Activated T-cell treated with anti-CD3 and anti-CD28 coated beads for 1 hour (primary cell): ENCODE data around the gene LY6G5B.

Source experiments
- DNase-seq: peaks from one replicate; pipeline ENCODE4 v3.0.0-alpha.2; 2020; ENCODE audit warnings: low read depth

LY6G5B gene

DNA sequence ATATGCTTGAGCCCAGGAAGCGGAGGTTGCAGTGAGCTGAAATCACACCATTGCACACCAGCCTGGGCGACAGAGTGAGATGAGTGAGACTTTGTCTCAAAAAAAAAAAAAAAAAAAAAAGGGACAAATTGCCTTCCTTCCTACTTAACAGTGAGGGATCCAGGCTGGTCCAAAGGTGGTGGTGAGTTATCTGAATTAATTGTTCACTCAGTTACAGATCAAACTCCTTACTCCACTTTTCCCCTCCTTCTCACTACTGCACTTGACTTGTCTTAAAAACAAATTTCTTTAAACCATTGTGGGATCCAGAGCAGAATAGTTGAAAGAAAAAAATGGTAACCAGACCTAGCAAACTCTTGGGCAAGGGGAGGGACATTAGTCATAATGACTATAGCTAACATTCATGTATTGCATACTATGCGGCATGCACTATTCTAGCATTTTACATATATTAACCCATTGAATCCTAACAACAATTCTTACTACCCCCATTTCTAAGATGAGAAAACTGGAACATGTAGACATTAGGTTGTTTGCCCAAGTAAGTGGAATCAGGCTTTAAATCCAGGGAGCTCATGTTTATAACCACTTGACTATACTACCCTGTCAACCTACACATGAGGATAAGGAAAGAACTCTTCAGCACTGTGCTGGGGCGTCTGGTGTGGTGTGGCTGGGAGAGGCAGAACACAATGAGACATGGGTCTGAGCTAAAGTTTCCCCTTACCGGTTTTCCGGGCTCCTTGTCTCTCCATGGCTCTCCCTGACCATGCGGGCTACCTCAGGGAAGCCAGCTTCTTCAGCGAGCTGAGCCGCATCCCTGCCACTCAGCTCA lies 6.4 kb upstream of the LY6G5B start:
- DNase-seq, result no peak

DNA sequence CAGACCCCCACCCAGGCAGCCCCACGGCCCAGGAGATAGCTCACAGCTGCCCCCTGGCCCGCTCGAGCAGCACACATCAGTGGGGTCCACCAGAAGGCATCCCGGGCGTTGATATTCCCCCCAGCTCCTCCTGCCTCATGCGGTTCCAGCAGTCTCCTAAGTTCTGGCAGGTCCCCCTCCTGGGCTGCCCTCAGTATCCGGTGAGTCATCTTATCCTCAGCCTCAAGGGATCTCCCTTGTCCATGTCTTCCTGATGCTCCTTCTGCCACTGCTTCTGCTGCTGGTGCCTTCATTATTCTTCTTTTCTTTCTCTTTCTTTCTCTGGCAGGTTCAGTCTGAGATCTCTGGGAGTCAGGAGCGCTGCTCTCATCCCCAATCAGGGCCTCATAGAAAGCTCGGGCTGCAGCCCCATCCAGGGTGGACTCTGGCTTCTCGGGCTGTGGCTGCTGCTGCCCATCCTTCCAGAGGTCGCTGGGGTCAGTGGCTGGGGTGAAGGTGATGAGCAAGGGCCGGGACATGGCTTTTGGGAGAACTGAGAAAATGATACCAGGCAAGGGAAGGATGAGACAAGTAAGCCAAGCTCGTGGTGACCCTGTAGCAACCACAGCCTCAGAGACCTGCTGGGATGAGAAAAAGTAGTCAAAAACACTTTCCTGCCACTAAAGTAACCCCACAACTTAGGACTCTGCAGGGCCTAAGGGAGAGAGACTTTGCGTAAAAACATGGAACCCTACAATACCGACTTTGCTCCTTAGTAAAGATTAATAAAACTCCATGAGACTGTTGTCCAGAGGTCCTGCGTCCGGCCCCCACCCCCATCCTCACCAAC lies 5.6 kb upstream of the LY6G5B start:
- no peak for DNase-seq

DNA sequence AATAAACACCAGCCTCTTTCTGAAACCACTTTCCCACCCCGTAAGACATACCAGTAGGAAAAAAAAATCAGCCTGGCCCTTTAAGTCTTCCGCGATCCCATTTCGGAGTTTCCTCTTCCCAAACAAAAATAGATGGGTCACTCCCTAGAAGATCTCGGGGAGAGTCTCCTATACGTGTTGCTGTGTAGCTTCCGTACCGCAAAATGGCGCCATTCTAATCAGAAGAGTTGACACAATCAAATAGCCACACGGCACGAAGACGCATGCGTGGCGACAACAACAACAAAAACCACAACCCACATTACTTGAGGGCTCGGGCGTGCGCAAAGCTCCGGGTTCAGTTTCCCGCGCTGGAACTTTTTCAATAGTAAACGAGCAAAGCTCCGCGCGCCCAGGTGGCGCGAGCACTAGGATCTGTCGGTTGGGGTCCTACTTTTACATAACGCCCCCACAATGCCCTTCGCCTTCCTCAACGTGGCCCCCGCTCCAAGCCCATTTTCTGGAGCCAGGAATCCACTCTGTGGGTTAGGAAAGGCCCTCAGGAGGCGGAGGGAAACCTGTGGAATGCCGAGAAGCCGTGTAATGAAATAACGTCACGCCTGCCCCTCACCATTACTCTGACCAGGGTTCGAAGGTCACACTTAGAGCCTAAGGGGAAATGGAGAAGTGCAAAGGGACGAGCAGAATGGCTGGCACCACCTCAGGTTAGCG lies 4.8 kb upstream of the LY6G5B start, which contains the start of gene GPANK1:
GPANK1 (minus strand) TSS at position 208 of the 711 bp plus-strand sequence. CDS start 519 bp downstream, outside the sequence.
- DNase-seq, result peak; percentile 86

DNA sequence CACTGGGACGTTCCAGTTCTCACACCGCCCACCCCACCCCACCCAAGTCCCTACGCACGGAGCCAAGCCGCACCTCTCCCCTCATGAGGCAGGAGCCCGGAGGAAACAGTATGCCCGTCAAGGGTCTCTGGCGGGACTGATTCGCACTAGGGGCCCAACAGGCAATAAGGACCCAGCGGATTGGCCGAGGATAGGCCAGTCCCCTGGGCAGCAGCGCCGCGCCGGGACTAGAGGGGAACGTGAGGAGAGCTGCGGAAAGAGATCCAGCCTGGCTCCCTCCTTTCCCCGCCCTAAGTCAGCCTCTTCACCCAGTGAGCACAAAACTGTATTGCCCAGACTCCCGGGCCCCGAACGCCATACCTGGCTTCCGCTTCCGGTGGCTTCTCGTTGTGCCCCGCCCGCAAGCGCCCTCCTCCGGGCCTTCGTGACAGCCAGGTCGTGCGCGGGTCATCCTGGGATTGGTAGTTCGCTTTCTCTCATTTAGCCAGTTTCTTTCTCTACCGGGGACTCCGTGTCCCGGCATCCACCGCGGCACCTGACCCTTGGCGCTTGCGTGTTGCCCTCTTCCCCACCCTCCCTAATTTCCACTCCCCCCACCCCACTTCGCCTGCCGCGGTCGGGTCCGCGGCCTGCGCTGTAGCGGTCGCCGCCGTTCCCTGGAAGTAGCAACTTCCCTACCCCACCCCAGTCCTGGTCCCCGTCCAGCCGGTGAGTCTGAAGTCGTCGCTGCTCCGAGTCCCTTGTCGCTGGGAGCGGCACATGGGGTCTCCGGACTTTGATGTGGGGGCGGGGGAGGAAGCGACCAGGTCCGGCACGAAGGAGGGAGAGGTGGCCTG lies 4.1 kb upstream of the LY6G5B start, which contains the start of gene CSNK2B:
CSNK2B (plus strand) TSS at position 580 of the 836 bp plus-strand sequence. CDS start 752 bp downstream, outside the sequence.
- DNase-seq, result peak; percentile 95

DNA sequence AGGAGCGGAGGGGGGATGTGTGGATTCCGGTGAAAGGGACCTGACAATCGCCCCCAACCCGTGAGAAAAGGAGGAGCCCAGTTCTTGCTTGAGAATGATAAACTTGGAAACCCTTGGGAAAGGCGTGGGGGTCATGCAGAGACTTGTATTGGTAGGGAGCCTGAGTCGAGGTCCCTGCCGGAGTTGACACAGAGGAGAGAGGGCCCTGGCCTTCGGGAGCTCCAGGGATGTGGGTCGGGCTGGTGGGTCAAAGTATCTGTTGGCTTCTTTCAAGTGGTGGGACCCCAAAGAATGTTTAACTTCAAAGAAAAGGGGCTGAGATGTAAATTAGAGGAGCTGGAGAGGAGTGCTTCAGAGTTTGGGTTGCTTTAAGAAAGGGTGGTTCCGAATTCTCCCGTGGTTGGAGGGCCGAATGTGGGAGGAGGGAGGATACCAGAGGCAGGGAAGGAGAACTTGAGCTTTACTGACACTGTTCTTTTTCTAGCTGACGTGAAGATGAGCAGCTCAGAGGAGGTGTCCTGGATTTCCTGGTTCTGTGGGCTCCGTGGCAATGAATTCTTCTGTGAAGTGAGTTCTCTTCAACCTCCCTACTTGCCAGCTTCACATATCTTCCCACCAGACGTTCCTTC lies 3.3 kb upstream of the LY6G5B start:
- DNase-seq, result no peak

DNA sequence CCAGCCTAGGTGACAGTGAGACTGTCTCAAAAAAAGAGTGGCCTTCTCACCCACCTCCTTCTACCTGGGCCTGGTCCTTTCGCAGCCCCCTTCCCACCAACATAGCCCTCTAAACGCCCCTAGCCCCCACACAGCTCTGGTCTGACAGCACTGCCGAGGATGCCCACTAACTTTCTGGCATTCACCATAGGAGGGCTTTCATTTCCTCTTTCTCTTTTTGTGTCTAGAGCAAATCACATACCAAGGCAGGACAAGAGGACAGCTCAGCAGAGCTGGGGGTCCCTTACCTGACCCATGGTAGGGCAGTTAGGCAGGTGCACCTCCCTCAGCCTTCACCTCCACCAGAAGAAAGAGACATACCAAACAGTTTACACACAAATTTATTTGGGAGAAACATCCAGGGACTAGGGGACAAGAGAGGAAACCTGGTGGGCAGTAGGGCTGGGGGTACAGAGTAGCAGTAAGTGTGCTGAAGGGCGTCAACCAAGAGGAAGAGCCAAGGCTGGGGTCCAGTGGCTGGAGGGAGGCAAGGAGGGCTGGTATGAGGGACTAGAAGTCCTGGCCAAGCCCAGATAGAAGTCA lies 6.6 kb downstream of the LY6G5B start:
- DNase-seq, result no peak

DNA sequence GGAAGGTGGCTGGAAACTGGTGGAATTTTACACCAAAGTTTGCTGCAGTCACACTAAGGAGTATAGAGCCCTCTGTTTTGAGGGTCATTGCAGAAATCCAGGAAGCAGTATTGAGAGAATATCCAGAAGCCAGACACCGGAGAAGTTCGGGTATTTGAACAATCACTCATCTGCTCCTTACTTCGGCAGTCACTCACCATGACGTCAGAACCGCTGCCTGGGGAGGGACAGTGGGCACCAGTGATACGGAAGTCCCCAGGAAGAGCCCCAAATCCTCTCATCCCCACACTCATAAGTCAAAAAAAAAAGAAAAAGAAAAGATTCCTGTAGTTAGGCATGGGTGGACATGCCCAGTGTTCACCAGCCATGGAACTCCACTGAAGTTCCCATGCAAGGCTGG lies 7.1 kb downstream of the LY6G5B start:
- DNase-seq, result no peak

DNA sequence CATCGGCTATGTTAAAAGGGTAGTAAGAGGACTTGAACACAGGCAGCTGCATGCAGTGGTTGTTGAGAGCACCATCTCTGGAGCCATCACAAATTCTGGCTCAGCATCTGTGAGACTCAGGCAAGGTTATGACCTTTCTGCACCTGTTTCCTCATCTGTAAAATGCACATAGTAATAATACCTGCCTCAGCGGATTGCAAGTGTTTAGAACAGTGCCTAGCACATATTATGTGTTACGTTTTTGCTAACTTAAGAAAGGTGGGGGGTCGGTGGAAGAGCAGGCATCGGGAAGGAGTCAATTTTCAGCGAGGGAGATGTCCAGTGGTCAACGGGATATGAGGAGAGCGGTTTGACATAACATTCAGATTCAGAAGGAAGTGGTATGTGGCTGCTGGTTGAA lies 8.2 kb downstream of the LY6G5B start:
- DNase-seq, result no peak

DNA sequence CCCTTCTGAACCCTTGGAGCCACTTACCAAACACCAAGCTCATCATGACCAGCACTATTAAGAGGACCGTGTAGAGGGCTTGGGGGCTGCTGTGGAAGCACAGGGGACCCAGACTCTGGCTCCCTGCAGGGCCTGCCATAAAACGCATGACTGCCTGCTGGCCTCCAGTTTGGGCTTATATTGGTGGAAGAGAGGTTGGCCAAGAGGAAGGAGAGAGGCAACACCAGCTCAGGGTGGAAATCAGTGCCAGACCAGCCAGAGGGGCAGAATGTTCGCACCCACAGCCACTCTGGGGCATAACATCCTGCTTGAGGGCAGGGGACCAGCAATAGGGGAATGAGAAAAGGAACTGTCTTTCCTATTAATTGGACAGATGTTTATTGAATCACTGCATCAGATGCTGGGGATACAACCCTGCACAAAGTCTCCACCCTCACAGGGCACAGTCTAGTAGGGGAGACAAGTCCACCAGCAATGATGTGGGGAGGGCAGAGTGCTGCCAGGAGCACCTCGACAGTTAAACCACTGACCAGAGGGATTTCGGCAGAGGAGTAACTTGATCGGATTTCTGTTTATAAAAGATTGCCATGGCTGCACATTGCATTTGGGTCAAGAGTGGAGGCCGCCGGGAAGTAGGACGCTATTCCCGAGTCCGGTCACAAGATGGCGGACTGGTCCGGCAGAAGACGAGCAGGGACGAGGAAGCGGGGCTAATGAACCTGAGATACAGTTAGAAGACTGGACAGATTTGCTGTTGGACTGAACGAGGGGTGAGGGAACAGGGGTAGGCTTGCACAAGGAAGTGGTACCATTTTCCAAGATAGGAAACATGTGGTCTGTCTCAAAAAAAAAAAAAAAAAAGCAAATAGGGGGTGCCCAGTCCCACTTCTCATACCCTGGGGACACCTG lies 10.7 kb downstream of the LY6G5B start, which contains the start of gene LY6G5C:
LY6G5C (minus strand) TSS at position 842 of the 909 bp plus-strand sequence; CDS start at position 148, 694 bp downstream.
- DNase-seq, result peak; percentile 43

DNA sequence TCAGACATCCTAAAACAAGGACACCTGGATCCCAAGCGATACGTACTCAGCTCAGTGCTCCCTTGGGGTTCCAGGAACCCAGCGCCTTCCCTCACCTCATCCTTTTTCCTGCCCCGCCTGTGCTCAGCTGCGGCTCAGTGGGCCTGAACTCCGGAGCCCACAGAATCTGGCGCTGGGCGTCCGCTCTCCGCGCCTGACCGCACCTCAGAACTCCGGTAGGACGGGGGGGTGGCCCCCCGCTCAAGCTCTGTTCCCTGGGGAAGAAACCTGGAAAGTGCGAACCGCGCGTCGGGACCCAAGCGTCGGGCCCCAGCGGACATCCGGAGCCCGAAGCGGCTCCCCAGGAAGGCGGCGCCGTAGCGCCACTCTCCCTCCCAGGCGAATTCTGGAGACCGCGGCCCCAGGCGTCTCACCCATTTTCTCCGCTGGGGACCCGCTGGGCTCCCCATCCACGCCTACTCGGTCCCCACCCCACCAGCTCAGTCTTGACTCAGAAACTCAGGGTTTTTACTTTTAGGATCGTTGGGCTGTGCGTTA lies 11.4 kb downstream of the LY6G5B start:
- no peak for DNase-seq

DNA sequence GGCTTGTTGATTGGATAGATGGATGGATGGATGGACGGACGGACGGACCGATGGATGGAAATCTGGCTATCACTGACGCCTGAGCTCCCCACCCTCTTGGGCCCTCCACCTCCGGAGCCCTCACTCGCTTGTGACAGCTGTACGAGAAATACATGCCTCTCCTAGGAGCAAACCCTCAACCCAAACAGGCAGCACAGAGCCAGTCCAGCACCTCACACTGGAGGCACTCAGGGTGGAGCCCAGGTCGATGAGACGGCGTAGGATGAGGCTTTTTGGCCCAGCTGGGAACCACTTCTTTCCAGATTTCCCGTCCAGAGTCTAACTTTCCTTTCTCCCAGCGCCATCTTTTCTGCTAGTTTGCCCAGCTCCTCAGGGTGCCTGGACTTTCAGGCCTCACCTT lies 13.8 kb downstream of the LY6G5B start:
- DNase-seq, result no peak

DNA sequence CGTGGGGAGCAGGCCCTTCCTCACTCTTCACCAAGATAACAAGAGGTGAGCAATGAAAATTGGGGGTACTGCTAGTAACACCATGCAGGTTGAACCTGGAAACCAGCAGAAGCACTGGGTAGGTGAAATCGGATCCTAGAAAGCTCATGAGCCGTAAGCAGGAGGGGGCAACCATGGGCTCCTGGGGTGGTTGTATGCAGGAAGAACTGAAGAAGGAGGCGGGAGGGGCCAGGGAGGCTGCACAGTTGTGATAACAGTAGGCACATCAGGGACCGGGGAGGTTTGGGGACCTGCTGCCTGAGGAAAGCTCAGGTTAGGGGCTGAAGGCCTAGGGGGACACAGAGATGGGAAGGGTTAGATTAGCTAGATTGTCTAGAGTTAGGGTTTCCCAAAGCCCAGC lies 16.7 kb downstream of the LY6G5B start:
- DNase-seq, result no peak

DNA sequence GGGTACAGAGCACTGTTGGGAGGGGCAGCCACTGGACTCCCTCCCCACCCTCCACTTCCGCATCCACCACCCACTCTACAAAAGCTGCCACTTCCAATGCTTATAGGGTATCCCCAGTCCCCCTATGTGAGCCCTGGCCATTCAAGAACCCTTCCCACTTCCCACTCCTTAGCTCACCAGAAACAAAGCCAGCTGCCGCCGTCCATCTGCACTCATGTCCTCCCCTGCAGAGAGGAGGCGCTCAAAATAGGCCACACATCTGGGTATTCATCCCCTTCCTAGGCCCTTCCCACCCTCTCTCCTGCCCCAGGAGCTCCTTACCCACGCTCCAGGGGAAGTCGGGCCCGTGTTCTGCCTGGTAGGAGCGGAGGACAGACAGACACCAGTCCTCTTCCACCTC lies 17.5 kb downstream of the LY6G5B start:
- DNase-seq, result no peak

DNA sequence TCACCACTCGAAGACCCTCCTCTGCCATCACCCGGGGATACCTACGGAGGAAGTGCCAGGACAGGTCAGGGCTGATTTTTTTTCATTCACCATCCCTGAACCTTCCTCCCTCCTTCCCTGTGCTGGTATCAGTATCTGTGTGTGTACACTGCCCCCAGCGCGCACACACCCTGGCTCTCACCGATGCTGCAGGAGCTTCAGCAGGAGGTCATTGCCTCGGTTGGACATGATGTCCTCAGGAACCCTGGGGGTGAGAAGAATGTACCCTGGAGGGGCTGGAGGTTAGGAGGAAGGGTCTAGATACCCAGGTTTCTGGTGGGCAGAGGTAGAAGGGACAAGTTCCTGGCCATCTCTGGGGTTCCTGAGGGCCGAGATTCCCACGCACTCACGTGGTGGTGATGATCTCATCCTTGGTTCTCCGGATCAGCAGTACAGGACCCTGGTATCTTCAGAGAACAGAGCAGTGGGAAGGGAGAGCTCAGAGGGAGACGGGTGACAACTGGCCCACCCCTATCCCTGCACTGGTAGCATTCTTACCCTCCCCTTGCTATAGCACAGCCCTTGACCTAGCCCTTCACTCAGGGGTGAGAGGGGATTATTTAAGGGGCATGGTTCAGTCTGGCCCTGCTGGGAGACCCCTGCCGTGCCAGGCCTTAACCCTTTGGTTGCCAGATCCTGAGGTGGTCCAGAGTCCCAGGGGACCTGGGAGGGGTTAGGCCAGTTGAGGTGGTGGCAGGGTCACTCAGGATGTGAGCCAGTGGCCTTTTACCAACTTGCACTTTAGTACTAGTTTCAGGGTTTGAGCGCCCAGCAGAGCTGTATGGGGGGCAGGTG lies 18.3 kb downstream of the LY6G5B start:
- no peak for DNase-seq

DNA sequence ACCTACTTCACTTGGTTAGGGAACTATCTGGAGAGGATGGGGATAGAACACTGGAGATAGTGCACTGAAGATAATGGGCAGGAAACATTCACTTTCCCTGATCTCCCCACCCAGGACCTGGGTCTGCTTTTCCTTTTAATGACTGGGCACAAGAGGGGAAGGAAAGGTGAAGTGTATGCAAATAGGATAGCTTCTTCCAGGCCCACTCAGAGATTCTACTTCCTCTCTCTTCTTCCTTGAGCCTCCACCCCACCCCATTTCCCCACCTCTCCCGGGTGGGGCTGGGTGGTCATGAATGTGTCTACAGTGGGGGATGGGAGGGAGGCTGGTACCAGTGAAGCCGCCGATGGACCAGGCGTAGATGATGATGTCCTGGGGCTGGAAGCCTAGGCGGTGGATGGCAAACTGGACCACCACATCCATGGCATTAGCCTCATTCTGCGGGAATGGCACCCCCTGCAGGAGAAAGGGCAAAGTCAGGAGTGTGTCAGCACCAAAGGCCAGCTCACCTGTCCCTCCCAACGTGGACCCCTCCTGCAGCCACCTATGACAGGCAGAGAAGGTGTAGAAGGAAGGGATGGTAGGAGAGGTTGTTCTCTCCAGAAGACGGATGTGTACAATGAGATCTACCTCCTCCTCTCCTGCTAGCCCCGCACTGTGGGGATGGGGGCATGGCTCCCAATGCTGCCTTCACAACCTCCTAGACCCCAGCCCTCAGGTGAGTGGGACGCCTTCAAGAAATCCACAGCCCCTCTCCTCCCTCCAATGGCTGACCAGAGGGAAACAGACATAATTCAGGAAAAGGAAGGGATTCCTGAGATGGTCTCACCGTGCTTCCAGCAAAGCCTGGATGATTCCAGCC lies 19.7 kb downstream of the LY6G5B start:
- DNase-seq, result no peak

DNA sequence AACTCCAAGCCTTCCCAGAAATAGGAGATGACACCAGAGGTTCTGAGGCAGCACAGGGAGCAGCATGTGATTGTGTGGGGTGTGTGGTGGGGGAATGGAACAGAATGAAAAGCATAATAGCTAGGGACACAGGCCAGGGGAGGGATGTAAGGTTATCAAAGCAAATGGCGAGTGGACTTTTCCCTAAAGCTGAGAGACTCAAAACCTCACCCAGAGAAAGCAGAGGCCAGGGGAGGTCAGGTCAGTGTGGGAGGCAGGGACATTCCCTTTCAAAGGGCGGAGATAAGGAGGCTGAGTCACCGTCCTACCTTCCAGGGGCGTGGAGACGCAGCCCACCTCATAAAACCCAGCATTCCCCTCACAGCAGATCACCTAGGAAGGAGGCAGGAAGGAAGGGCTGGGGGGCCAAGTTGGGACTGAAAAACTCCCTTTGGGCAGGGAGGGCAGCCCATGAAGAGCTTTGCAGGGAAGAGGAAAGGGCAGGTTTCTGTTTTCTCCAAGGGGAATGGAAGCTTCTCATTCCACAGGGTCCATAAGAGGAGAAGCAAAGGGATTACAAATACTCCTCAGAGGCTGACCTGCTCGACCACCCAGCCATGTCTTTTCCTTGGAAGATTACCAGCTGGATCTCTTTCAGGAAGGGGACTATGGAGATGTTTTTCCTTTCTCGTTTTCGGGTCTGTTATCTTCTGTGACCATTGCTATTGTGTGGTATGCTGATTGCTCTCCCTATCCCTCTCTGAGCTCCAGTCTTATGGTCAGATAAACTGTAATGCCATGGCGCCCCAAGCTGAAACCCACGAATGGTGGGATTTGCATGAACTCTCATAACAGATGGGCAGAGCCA lies 20.7 kb downstream of the LY6G5B start:
- no peak for DNase-seq
